ENCODE results near the gene DBP. TPM values are rescaled to one million over a fixed set of nuclear protein-coding genes. Genes with fewer than 3 reads are reported as not detected.

Gene DBP
- total and polyA plus RNA-seq, 2 of the 13 experiments (the other 11 are each of a cell fraction or from before 2014, with no cell fraction given): 1.7 to 5.8 TPM

DNA sequence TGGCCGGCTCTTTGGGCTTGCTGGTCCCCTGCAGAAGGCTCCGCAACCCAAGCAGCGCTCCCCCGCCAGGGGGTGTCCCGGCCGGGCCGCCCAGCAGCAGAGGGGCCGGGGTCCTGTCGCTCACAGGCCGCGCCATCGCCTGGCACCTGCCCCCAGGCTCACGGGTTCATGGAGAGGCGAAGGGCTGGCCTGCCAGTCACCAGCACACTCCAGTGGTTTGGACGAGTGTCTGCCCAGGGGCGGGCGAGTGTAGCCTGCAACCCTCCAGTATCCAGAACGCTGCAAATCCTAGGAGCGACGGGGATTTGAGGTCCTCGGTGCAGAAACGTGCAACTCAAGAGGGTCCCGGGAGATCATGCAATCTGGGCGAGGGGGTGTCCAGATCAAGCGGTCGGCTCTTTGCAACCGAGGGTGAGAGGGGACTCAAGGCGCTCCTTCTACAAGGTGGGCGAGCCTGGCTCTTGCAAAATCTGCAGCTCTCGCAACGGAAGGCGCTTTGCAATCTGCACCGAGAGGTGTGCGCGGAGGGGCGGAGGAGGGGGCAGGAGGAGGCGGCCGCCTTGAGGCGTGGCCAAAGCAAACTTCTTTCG lies at the start of gene DBP (continued):
- TF ChIP-seq ZNF75D (CRISPR knock-in tag; IDR thresholded peaks at IDR 0.05; ENCODE audit: borderline replicate concordance): no peak
- TF ChIP-seq, protein P1, sequence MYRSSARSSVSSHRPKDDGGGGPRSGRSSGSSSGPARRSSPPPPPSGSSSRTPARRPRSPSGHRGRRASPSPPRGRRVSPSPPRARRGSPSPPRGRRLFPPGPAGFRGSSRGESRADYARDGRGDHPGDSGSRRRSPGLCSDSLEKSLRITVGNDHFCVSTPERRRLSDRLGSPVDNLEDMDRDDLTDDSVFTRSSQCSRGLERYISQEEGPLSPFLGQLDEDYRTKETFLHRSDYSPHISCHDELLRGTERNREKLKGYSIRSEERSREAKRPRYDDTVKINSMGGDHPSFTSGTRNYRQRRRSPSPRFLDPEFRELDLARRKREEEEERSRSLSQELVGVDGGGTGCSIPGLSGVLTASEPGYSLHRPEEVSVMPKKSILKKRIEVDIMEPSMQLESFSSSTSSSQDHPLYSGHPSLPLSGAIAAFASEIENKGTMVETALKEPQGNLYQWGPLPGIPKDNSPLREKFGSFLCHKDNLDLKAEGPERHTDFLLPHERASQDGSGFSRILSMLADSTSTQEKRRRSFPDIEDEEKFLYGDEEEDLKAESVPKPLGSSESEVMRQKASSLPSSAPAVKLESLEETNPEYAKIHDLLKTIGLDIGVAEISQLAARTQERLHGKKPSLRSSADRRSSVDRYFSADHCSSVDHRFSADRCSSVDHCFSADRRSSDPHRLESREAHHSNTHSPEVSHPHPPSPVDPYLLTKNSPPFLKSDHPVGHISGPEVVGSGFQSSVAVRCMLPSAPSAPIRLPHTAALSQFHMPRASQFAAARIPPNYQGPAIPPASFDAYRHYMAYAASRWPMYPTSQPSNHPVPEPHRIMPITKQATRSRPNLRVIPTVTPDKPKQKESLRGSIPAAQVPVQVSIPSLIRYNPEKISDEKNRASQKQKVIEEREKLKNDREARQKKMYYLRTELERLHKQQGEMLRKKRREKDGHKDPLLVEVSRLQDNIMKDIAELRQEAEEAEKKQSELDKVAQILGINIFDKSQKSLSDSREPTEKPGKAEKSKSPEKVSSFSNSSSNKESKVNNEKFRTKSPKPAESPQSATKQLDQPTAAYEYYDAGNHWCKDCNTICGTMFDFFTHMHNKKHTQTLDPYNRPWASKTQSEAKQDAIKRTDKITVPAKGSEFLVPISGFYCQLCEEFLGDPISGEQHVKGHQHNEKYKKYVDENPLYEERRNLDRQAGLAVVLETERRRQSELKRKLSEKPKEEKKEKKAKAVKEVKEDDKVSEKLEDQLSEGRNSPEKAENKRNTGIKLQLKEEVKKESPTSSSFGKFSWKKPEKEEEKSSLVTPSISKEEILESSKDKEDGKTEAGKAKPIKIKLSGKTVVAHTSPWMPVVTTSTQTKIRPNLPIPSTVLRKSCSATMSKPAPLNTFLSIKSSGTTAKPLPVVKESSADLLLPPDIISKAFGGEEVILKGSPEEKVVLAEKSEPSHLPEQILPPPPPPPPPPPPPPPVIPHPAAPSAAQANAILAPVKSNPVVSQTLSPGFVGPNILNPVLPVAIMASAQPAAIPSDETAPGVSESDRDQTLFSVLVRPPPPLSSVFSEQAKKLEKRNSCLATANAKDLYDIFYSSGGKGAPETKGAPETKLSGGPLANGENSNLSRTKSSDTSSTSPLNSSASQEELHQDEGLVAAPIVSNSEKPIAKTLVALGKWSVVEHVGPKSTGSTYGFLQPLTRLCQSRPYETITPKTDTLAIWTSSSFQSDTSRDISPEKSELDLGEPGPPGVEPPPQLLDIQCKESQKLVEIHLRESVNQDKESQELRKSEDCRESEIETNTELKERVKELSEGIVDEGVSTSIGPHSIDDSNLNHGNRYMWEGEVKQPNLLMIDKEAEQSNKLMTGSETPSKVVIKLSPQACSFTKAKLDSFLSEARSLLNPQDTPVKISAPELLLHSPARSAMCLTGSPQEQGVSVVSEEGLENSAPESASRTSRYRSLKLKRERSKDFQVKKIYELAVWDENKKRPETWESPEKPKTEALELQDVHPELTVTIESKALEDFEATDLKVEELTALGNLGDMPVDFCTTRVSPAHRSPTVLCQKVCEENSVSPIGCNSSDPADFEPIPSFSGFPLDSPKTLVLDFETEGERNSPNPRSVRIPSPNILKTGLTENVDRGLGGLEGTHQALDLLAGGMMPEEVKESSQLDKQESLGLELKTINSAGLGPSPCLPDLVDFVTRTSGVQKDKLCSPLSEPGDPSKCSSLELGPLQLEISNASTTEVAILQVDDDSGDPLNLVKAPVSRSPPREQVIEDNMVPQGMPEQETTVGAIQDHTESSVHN (CRISPR knock-in tag; IDR thresholded peaks at IDR 0.05): 0 out of 2 replicates have a peak, but pooled peaks have one; percentile 38
- TF ChIP-seq RFX1 (IDR thresholded peaks at IDR 0.05): no peak
- no peak for TF ChIP-seq YEATS2 (CRISPR knock-in tag; IDR thresholded peaks at IDR 0.05; ENCODE audit: borderline replicate concordance)
- peak; percentile 4; the same call in 1 of the 2 replicates for TF ChIP-seq HOXA5 (CRISPR knock-in tag; IDR thresholded peaks at IDR 0.05)
- TF ChIP-seq CTCF (CRISPR knock-in tag; IDR thresholded peaks at IDR 0.05): peak; percentile 42
- TF ChIP-seq ZSCAN29 (CRISPR knock-in tag; conservative IDR thresholded peaks at IDR 0.05): no peak
- TF ChIP-seq ZEB1 (IDR thresholded peaks at IDR 0.05; ENCODE audit: insufficient replicate concordance, low read depth): peak; percentile 13
- peak; percentile 6; the same call in 1 of the 2 replicates for TF ChIP-seq ZNF414 (CRISPR knock-in tag; IDR thresholded peaks at IDR 0.05)
- no peak for TF ChIP-seq ZNF326 (CRISPR knock-in tag; IDR thresholded peaks at IDR 0.05; ENCODE audit: borderline replicate concordance)
- TF ChIP-seq SRSF1 (optimal IDR thresholded peaks at IDR 0.05; ENCODE audit: low read depth, low read length): peak; percentile 56
- no peak for TF ChIP-seq ASH2L (IDR thresholded peaks at IDR 0.05; ENCODE audit: insufficient read length, low read depth, low read length)
- TF ChIP-seq, protein P2, sequence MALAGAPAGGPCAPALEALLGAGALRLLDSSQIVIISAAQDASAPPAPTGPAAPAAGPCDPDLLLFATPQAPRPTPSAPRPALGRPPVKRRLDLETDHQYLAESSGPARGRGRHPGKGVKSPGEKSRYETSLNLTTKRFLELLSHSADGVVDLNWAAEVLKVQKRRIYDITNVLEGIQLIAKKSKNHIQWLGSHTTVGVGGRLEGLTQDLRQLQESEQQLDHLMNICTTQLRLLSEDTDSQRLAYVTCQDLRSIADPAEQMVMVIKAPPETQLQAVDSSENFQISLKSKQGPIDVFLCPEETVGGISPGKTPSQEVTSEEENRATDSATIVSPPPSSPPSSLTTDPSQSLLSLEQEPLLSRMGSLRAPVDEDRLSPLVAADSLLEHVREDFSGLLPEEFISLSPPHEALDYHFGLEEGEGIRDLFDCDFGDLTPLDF (CRISPR knock-in tag; IDR thresholded peaks at IDR 0.05): 0 out of 2 replicates have a peak, but pooled peaks have one; percentile 14
- TF ChIP-seq CHD2 (IDR thresholded peaks at IDR 0.05; ENCODE audit: low read depth, low read length): 0 out of 2 replicates have a peak, but pooled peaks have one; percentile 5
- peak; percentile 17; the same call in 1 of the 2 replicates for TF ChIP-seq ZNF800 (CRISPR knock-in tag; IDR thresholded peaks at IDR 0.05)

Measured in HepG2 (cell line).